ENCODE data around the gene TWF1.
"Not testable (repeated sequence)": the region's sequence is repeated elsewhere in the genome, so short reads cannot be mapped to it uniquely, and the experiment has no call there.

TWF1 gene

GRCh38 chr12:43805860-43806736 is at the start of gene TWF1:
TWF1 (minus strand) TSS chr12:43806317; CDS start chr12:43806245, 72 bp downstream.
- DNase-seq: peak; percentile 83

GRCh38 chr12:43852744-43853143 is 46.6 kb upstream of the TWF1 start:
- DNase-seq: no peak

GRCh38 chr12:43848786-43849185 is 42.7 kb upstream of the TWF1 start:
- no peak for DNase-seq

GRCh38 chr12:43848226-43848507 is 42.0 kb upstream of the TWF1 start:
- DNase-seq: no peak

- not testable (repeated sequence) for DNase-seq
Observed at GRCh38 chr12:43847425-43848225, 41.5 kb upstream of the TWF1 start.

- DNase-seq: no peak
Observed at GRCh38 chr12:43842259-43842658, 36.1 kb upstream of the TWF1 start.

GRCh38 chr12:43841253-43841652 is 35.1 kb upstream of the TWF1 start:
- no peak for DNase-seq

- no peak for DNase-seq
Observed at GRCh38 chr12:43840338-43840737, 34.2 kb upstream of the TWF1 start.

GRCh38 chr12:43836475-43836989 is 30.4 kb upstream of the TWF1 start:
- DNase-seq: no peak

GRCh38 chr12:43835656-43836474 is 29.7 kb upstream of the TWF1 start, which contains the start of gene TMEM117:
TMEM117 (plus strand) TSS chr12:43836081.
- peak; percentile 51 for DNase-seq

GRCh38 chr12:43835264-43835655 is 29.1 kb upstream of the TWF1 start:
- DNase-seq: no peak

GRCh38 chr12:43832463-43833168 is 26.5 kb upstream of the TWF1 start:
- DNase-seq: no peak

- no peak for DNase-seq
Observed at GRCh38 chr12:43827093-43827492, 21.0 kb upstream of the TWF1 start.

GRCh38 chr12:43826681-43827080 is 20.6 kb upstream of the TWF1 start:
- no peak for DNase-seq

- DNase-seq: no peak
Observed at GRCh38 chr12:43824207-43824775, 18.2 kb upstream of the TWF1 start.

GRCh38 chr12:43816168-43816567 is 10.1 kb upstream of the TWF1 start:
- DNase-seq: no peak

GRCh38 chr12:43815416-43815815 is 9.3 kb upstream of the TWF1 start:
- DNase-seq: no peak

- DNase-seq: no peak
Observed at GRCh38 chr12:43812926-43813325, 6.8 kb upstream of the TWF1 start.

GRCh38 chr12:43812057-43812456 is 5.9 kb upstream of the TWF1 start:
- DNase-seq: no peak

GRCh38 chr12:43807386-43807785 is 1.3 kb upstream of the TWF1 start:
- no peak for DNase-seq

- DNase-seq: no peak
Observed at GRCh38 chr12:43806737-43807072, 588 bp upstream of the TWF1 start.

All from CD4-positive, alpha-beta T cell treated with Interleukin-15 for 1 hour (primary cell).